Epithelial cell of esophagus (primary cell): ENCODE data around the gene LYRM4.

Experiments used
- DNase-seq: peaks from one replicate; pipeline ENCODE4 v3.0.0; 2010; ENCODE audit warnings: low read depth
- H3K4me3 ChIP-seq: 2 replicates; pipeline ENCODE4 v1.5.1; 2011; ENCODE audit warnings: mild to moderate bottlenecking, low read length, control low read depth
- TF ChIP-seq, protein P1 (sequence below): IDR thresholded peaks from 2 replicates; pipeline ENCODE4 v1.5.1; 2011; ENCODE audit warnings: low read depth, mild to moderate bottlenecking, low read length, control low read depth, inconsistent platforms; ENCODE audit not compliant: insufficient read depth; ENCODE audit errors: missing control alignments

LYRM4 gene

DNA sequence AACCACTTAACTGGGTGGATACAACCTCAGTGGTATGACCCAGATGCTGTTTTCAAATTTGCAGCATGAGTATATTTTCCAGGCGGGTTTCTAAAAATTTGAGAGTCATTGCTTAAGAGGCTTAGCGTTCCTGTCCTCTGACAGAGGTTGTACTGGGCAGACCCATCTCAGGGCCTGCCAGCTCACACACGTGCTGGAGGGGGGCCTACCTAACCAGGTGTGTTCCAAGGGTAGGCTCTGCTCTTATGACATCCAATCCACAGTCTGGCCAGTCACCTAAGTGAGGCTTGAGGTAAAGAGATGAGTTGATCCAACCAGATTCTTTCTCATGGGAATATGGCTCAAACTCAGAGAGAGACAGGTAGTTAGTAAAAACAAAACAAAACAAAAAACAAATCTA is 1.3 kb downstream of the LYRM4 start:
- TF ChIP-seq, protein P1, sequence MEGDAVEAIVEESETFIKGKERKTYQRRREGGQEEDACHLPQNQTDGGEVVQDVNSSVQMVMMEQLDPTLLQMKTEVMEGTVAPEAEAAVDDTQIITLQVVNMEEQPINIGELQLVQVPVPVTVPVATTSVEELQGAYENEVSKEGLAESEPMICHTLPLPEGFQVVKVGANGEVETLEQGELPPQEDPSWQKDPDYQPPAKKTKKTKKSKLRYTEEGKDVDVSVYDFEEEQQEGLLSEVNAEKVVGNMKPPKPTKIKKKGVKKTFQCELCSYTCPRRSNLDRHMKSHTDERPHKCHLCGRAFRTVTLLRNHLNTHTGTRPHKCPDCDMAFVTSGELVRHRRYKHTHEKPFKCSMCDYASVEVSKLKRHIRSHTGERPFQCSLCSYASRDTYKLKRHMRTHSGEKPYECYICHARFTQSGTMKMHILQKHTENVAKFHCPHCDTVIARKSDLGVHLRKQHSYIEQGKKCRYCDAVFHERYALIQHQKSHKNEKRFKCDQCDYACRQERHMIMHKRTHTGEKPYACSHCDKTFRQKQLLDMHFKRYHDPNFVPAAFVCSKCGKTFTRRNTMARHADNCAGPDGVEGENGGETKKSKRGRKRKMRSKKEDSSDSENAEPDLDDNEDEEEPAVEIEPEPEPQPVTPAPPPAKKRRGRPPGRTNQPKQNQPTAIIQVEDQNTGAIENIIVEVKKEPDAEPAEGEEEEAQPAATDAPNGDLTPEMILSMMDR = no peak
- peak overlapping the region; percentile 66 for H3K4me3 ChIP-seq
- DNase-seq = peak; percentile 32

DNA sequence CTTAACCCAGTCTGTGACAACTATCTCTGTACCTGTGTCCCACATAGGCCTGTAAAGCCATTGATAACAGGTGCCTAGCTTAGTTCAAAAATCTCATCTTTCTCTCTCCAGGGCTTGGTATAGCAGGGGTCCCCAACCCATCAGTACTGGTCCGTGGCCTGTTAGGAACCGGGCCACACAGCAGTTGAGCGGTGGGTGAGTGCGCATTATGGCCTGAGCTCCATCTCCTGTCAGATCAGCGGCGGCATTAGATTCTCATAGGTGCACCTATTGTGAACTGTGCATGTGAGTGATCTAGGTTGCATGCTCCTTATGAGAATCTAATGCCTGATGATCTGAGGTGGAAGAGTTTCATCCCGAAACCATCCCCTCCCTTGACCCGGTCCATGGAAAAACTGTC is 3.4 kb downstream of the LYRM4 start:
- TF ChIP-seq, protein P1 = no peak
- H3K4me3 ChIP-seq = no peak overlapping the region
- DNase-seq = no peak

DNA sequence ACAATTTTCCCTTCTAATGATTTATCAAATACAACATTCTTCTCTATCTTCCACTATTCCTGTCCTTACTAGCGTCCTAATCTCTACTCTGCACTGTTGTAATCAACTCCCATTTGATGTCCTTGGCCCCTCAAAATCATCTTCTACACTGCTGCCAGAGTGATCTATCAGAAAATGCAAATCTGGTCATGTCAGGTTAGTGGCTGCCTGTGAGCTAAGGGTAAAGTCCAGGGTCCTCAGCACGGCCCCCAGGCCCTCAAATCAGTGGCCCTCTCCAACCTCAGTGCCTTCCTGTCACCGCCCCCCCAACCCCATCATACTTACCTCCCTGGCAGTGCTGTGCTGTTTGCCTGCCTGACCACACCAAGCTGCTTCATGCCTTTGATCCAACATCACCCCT is 3.8 kb downstream of the LYRM4 start:
- TF ChIP-seq, protein P1 = no peak
- no peak overlapping the region for H3K4me3 ChIP-seq
- no peak for DNase-seq

DNA sequence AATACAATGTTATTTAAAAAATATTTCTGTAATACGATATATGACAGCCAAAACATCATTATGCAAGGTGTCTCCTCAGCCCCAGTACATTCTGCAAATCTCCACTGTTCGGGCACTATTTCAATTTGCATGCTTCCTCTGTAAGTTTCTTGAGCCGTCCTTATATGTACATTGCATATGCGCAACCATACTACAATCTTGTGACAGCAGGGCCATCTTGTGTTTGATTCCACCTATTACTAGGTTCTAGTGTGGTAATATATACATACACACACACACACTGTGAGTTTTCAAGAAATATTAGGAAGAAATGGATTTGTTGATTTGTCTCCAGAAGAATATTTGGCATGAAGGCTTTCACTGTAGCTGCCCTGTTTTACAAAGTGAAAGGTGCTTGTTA is 9.8 kb downstream of the LYRM4 start:
- no peak for DNase-seq
- TF ChIP-seq, protein P1 = no peak
- no peak overlapping the region for H3K4me3 ChIP-seq

DNA sequence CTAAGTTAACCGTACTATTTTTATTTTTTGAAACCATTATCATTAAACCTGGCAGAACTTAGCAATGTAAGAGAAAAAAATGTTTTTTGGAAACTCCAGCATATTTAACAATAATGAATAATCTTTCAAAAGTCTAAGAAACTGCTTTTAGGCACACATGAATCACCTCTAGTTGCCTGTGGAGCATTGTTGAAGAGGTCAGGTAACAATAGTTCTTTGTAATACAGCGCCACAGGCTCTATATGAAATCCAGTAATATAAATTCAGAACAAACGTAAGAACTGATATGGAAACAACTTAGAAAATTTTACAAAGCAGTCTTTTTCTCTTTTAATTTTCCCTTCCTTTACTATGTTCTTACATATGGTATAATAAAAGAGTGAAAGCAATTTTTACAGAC is 10.3 kb downstream of the LYRM4 start:
- TF ChIP-seq, protein P1 = no peak
- peak; percentile 40 for DNase-seq
- no peak overlapping the region for H3K4me3 ChIP-seq

DNA sequence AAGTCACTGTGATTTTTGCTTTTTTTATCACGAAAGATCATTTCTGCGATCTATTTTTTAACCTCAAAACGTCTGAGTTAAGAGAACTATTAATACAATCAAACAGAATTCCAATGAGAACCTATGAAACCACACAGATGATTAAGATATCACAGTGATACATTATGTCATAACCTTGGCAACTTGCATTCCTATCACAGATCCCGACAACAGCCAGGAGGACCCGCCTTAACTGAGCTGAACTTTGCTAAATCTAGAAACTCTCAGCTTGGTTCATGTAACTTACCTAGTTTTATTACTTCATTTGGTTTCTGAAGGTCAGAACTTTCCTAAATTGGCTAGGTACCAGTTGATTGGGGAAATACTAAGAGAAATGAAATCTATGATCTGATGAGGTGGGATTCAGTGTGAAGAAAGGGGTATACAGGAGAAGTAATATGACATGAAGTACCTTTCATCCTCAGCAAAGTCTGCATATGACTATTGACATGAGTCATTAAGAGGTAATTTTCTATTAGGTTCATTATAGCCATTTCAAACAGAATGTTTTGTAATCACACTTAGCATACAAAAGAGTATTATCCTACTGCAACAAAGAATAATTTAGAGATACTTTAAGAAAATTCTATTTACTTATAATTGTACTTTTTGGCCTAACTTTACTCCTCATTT is 11.2 kb downstream of the LYRM4 start:
- H3K4me3 ChIP-seq = no peak overlapping the region
- TF ChIP-seq, protein P1 = no peak
- peak; percentile 78 for DNase-seq
